ENCODE results near the gene SH3BGRL3.

DNA sequence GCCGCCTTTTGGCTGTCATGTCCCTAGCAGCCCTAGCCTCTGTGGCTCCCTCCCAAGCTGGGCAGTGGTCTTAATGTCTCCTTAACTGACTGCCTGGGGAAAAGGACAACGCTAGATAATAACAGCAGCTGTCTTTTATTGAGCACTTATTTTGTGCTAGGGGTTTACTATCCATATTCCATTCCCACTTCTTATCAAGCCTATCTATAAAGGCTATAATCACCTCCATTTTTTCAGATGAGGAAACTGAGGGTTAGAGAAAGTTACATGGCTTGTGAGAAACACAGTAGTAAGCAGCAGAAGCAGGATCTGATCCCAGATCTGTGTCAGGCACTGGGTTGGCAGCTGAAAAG, 6.2 kb downstream of the SH3BGRL3 start:
- TF ChIP-seq POLR2AphosphoS5 (IDR thresholded peaks at IDR 0.05; ENCODE audit: low read depth, low read length): no peak
- TF ChIP-seq TAF1 (IDR thresholded peaks at IDR 0.05; ENCODE audit: borderline replicate concordance, low read depth, low read length): no peak
- no peak for TF ChIP-seq POLR2A (IDR thresholded peaks at IDR 0.05; ENCODE audit: low read depth, low read length)
